AG09309 (cell line): ENCODE data around the gene RTP5.

Experiments used
- DNase-seq: peaks from one replicate; pipeline ENCODE4 v3.0.0-alpha.2; 2010; ENCODE audit warnings: low read depth
- H3K4me3 ChIP-seq: 2 replicates; pipeline ENCODE4 v1.5.1; 2011; ENCODE audit warnings: mild to moderate bottlenecking, low read depth, low read length, moderate library complexity; ENCODE audit not compliant: control insufficient read depth
- CTCF ChIP-seq: IDR thresholded peaks from 2 replicates; pipeline ENCODE4 v1.5.1; 2011; ENCODE audit warnings: mild to moderate bottlenecking, low read depth, low read length, inconsistent platforms; ENCODE audit not compliant: insufficient read depth, control insufficient read depth; ENCODE audit errors: missing control alignments

The RTP5 gene

GRCh38 chr2:241855245-241855887 is 14.2 kb upstream of the RTP5 start:
- no peak overlapping the region for H3K4me3 ChIP-seq
- DNase-seq, result no peak
- TF ChIP-seq CTCF, result no peak

GRCh38 chr2:241855888-241856422 is 13.6 kb upstream of the RTP5 start:
- no peak for DNase-seq
- TF ChIP-seq CTCF, result no peak

GRCh38 chr2:241857041-241857541 is 12.4 kb upstream of the RTP5 start:
- no peak overlapping the region for H3K4me3 ChIP-seq
- no peak for DNase-seq
- no peak for TF ChIP-seq CTCF

More at GRCh38 chr2:241855888-241856422, 13.6 kb upstream of the RTP5 start:
- no peak overlapping the region for H3K4me3 ChIP-seq

GRCh38 chr2:241857572-241858121 is 11.9 kb upstream of the RTP5 start:
- H3K4me3 ChIP-seq, result no peak overlapping the region
- no peak for DNase-seq
- TF ChIP-seq CTCF, result no peak

GRCh38 chr2:241858206-241859016 is 11.1 kb upstream of the RTP5 start, which contains the start of gene PDCD1:
Gene PDCD1, minus strand, starts transcription at chr2:241858894. Its CDS starts 56 bp downstream, at chr2:241858838.
- DNase-seq, result no peak
- peak within 1 kb of the TSS; percentile 15 for H3K4me3 ChIP-seq
- no peak for TF ChIP-seq CTCF

- DNase-seq, result no peak
- no peak for TF ChIP-seq CTCF
- no peak overlapping the region for H3K4me3 ChIP-seq
Measured at GRCh38 chr2:241859017-241859435, 10.5 kb upstream of the RTP5 start.
